Measurements from ENCODE around the gene MLYCD. TPM values are rescaled to one million over a fixed set of nuclear protein-coding genes. Genes with fewer than 3 reads are reported as not detected.

The MLYCD gene
- total RNA-seq, 1 donor from 2014 or later: 5.3 TPM

GRCh38 chr16:83963277-83964119 lies 64.6 kb downstream of the MLYCD start:
- no peaks in the 10 kb centered on the region for H3K36me3 Mint-ChIP-seq (ENCODE audit: unreplicated experiment)
- TF ChIP-seq CTCF (IDR thresholded peaks at IDR 0.05): no peak
- DNase-seq (ENCODE audit: extremely low spot score, unreplicated experiment): no peak
- peaks cover 1% of the 10 kb centered on the region for H3K4me1 Mint-ChIP-seq (ENCODE audit: unreplicated experiment)
- H3K27me3 Mint-ChIP-seq (ENCODE audit: unreplicated experiment): no peaks in the 10 kb centered on the region
- H3K27ac Mint-ChIP-seq (ENCODE audit: unreplicated experiment): no peak overlapping the region
- no peaks in the 10 kb centered on the region for H3K9me3 Mint-ChIP-seq (ENCODE audit: unreplicated experiment)
- no peak overlapping the region for H3K4me3 Mint-ChIP-seq (ENCODE audit: unreplicated experiment)

- Mint-ChIP-seq H3K27ac (ENCODE audit: unreplicated experiment) (no peak overlapping the region), H3K27me3 (ENCODE audit: unreplicated experiment) (peaks cover 4% of the 10 kb centered on the region), H3K4me1 (ENCODE audit: unreplicated experiment) (peaks cover 1% of the 10 kb centered on the region), H3K36me3 (ENCODE audit: unreplicated experiment) (no peaks in the 10 kb centered on the region), H3K9me3 (ENCODE audit: unreplicated experiment) (no peaks in the 10 kb centered on the region), H3K4me3 (ENCODE audit: unreplicated experiment) (no peak overlapping the region)
- no peak for TF ChIP-seq CTCF (IDR thresholded peaks at IDR 0.05)
- no peak for DNase-seq (ENCODE audit: extremely low spot score, unreplicated experiment)
These were observed 65.9 kb downstream of the MLYCD start for GRCh38 chr16:83964684-83965443.

- no peak overlapping the region for H3K27ac Mint-ChIP-seq (ENCODE audit: unreplicated experiment)
- no peak overlapping the region for H3K4me3 Mint-ChIP-seq (ENCODE audit: unreplicated experiment)
- no peaks in the 10 kb centered on the region for H3K9me3 Mint-ChIP-seq (ENCODE audit: unreplicated experiment)
- no peak for DNase-seq (ENCODE audit: extremely low spot score, unreplicated experiment)
- TF ChIP-seq CTCF (IDR thresholded peaks at IDR 0.05): no peak
- H3K36me3 Mint-ChIP-seq (ENCODE audit: unreplicated experiment): no peaks in the 10 kb centered on the region
- H3K27me3 Mint-ChIP-seq (ENCODE audit: unreplicated experiment): peaks cover 6% of the 10 kb centered on the region
- H3K4me1 Mint-ChIP-seq (ENCODE audit: unreplicated experiment): peaks cover 1% of the 10 kb centered on the region
These were observed 66.7 kb downstream of the MLYCD start for GRCh38 chr16:83965444-83966152.

GRCh38 chr16:83966153-83966696 lies 67.3 kb downstream of the MLYCD start:
- no peak overlapping the region for H3K27ac Mint-ChIP-seq (ENCODE audit: unreplicated experiment)
- no peaks in the 10 kb centered on the region for H3K36me3 Mint-ChIP-seq (ENCODE audit: unreplicated experiment)
- peaks cover 6% of the 10 kb centered on the region for H3K27me3 Mint-ChIP-seq (ENCODE audit: unreplicated experiment)
- H3K4me3 Mint-ChIP-seq (ENCODE audit: unreplicated experiment): no peak overlapping the region
- peaks cover 1% of the 10 kb centered on the region for H3K4me1 Mint-ChIP-seq (ENCODE audit: unreplicated experiment)
- no peak for DNase-seq (ENCODE audit: extremely low spot score, unreplicated experiment)
- H3K9me3 Mint-ChIP-seq (ENCODE audit: unreplicated experiment): no peaks in the 10 kb centered on the region
- no peak for TF ChIP-seq CTCF (IDR thresholded peaks at IDR 0.05)

Measured in osteocyte (in vitro differentiated cells).